Measurements from ENCODE around the gene ATP2A1. TPM values are rescaled to one million over a fixed set of nuclear protein-coding genes. Genes with fewer than 3 reads are reported as not detected.

The ATP2A1 gene
- polyA plus RNA-seq, 1 donor (not counting 4 experiments of a cell fraction or from before 2014, with no cell fraction given) = 0.12 TPM

- dilution Hi-C loops (cut with MboI; ENCODE audit: extremely low pct_ligation_motif_present, low sequenced_read_pairs) = no loop called here
- FAIRE-seq = no peak
Measured at GRCh38 chr16:28895609-28896008, 17.3 kb downstream of the ATP2A1 start.

GRCh38 chr16:28897826-28898225 is 19.5 kb downstream of the ATP2A1 start:
- no peaks in the 10 kb centered on the region for H3K36me3 ChIP-seq (ENCODE audit: control insufficient read depth in 2 of 2, extremely low read depth in 1 of 2, insufficient read depth in 2 of 2, low read length in 2 of 2)
- H3K27ac ChIP-seq (ENCODE audit: control insufficient read depth, insufficient read depth, low read length) = no peak overlapping the region
- H3K79me2 ChIP-seq (ENCODE audit: control insufficient read depth, insufficient read depth, low read length) = no peaks in the 10 kb centered on the region
- no peaks in the 10 kb centered on the region for H3K27me3 ChIP-seq (ENCODE audit: control insufficient read depth, extremely low read depth, insufficient read depth, low read length)
- no peak overlapping the region for H2AFZ ChIP-seq (ENCODE audit: control insufficient read depth, low read length)
- dilution Hi-C loops (cut with MboI; ENCODE audit: extremely low pct_ligation_motif_present, low sequenced_read_pairs) = no loop called here
- H4K20me1 ChIP-seq (ENCODE audit: control insufficient read depth, extremely low read depth, insufficient read depth, low read length) = no peaks in the 10 kb centered on the region
- DNase-seq (ENCODE audit: low read depth, low spot score) (no peak), FAIRE-seq (no peak)
- no peak for TF ChIP-seq EZH2 (IDR thresholded peaks at IDR 0.05; ENCODE audit: low read length)
- no peak for TF ChIP-seq CTCF (optimal IDR thresholded peaks at IDR 0.05 in 1 of 3, IDR thresholded peaks at IDR 0.05 in 1 of 3, conservative IDR thresholded peaks at IDR 0.05 in 1 of 3; ENCODE audit: extremely low read depth in 1 of 3, insufficient read depth in 2 of 3, low read length in 3 of 3)
- no peak overlapping the region for H3K4me3 ChIP-seq (ENCODE audit: control insufficient read depth in 2 of 3, extremely low read depth in 1 of 3, insufficient read depth in 2 of 3, low read depth in 1 of 3, low read length in 3 of 3)
- H3K9ac ChIP-seq (ENCODE audit: control insufficient read depth, extremely low read depth, insufficient read depth, low read length) = no peak overlapping the region
- no peaks in the 10 kb centered on the region for H3K9me3 ChIP-seq (ENCODE audit: control insufficient read depth, low read depth, low read length)
- H3K4me1 ChIP-seq (ENCODE audit: control insufficient read depth, extremely low read depth, insufficient read depth, low read length) = peaks cover 5% of the 10 kb centered on the region
- no peak overlapping the region for H3K4me2 ChIP-seq (ENCODE audit: control insufficient read depth, extremely low read depth, insufficient read depth, low read depth, low read length)
- no peaks in the 10 kb centered on the region for H3K9me1 ChIP-seq (ENCODE audit: control insufficient read depth, extremely low read depth, insufficient read depth, low read length)

More at GRCh38 chr16:28895609-28896008, 17.3 kb downstream of the ATP2A1 start:
- H4K20me1 ChIP-seq (ENCODE audit: control insufficient read depth, extremely low read depth, insufficient read depth, low read length) = no peaks in the 10 kb centered on the region
- no peaks in the 10 kb centered on the region for H3K36me3 ChIP-seq (ENCODE audit: control insufficient read depth in 2 of 2, extremely low read depth in 1 of 2, insufficient read depth in 2 of 2, low read length in 2 of 2)
- no peak overlapping the region for H3K4me2 ChIP-seq (ENCODE audit: control insufficient read depth, extremely low read depth, insufficient read depth, low read depth, low read length)
- H3K9me1 ChIP-seq (ENCODE audit: control insufficient read depth, extremely low read depth, insufficient read depth, low read length) = no peaks in the 10 kb centered on the region
- H3K4me3 ChIP-seq (ENCODE audit: control insufficient read depth in 2 of 3, extremely low read depth in 1 of 3, insufficient read depth in 2 of 3, low read depth in 1 of 3, low read length in 3 of 3) = no peak overlapping the region
- no peak overlapping the region for H3K27ac ChIP-seq (ENCODE audit: control insufficient read depth, insufficient read depth, low read length)
- DNase-seq (ENCODE audit: low read depth, low spot score) = no peak
- no peaks in the 10 kb centered on the region for H3K27me3 ChIP-seq (ENCODE audit: control insufficient read depth, extremely low read depth, insufficient read depth, low read length)
- TF ChIP-seq EZH2 (IDR thresholded peaks at IDR 0.05; ENCODE audit: low read length) (no peak), CTCF (optimal IDR thresholded peaks at IDR 0.05 in 1 of 3, IDR thresholded peaks at IDR 0.05 in 1 of 3, conservative IDR thresholded peaks at IDR 0.05 in 1 of 3; ENCODE audit: extremely low read depth in 1 of 3, insufficient read depth in 2 of 3, low read length in 3 of 3) (no peak)
- no peaks in the 10 kb centered on the region for H3K79me2 ChIP-seq (ENCODE audit: control insufficient read depth, insufficient read depth, low read length)
- H2AFZ ChIP-seq (ENCODE audit: control insufficient read depth, low read length) = no peak overlapping the region
- no peak overlapping the region for H3K9ac ChIP-seq (ENCODE audit: control insufficient read depth, extremely low read depth, insufficient read depth, low read length)
- H3K9me3 ChIP-seq (ENCODE audit: control insufficient read depth, low read depth, low read length) = no peaks in the 10 kb centered on the region
- H3K4me1 ChIP-seq (ENCODE audit: control insufficient read depth, extremely low read depth, insufficient read depth, low read length) = peaks cover 5% of the 10 kb centered on the region
